GM19455 (cell line): Measurements from ENCODE around the gene KIF1B.
"Not testable (repeated sequence)": the region's sequence is repeated elsewhere in the genome, so short reads cannot be mapped to it uniquely, and the experiment has no call there.

Source experiments
- ATAC-seq: cut with Tn5 transposase; IDR thresholded peaks from one replicate; pipeline ENCODE4 v1.9.1; 2021; ENCODE audit not compliant: unreplicated experiment

Gene KIF1B

DNA sequence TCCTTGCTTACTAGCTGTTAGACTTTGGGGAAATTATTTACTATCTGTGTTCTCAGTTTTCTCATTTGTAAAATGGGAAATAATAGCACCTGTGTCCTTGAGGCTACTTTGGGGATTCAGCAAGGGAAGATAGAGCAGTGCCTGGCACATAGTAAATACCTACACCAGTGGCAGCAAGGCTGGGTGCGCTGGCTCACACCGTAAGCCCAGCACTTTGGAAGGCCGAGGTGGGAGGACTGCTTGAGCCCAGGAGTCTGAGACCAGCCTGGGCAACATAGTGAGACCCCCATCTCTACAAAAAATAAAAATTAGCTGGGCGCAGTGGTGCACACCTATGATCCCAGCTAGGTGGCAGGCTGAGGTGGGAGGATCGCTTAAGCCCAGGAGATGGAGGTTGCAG lies 211.3 kb downstream of the KIF1B start:
- no peak for ATAC-seq

- ATAC-seq: no peak
Observed at GRCh38 chr1:10424034-10424433, 213.7 kb downstream of the KIF1B start.

DNA sequence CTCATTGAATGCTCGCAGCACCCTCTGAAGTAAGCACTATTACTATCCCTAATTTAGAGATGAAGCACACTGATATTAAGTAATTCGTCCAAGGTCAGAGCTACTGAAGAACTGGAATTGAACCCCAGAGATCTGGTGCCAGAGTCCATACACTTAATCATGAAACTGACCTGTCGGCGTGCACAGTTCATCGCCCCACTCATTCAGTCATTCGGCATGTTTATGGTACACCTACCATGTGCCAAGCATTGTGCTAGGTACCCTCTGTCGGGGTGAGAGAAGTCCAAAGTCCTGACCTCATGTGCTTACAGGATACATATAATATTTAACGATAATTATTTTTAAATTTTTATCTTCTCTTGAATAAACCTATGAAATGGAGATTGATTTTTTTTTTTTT lies 214.3 kb downstream of the KIF1B start:
- no peak for ATAC-seq

- ATAC-seq: not testable (repeated sequence)
Observed at GRCh38 chr1:10425826-10426534, 215.6 kb downstream of the KIF1B start.

- not testable (repeated sequence) for ATAC-seq
Observed at GRCh38 chr1:10426535-10426848, 216.1 kb downstream of the KIF1B start.

DNA sequence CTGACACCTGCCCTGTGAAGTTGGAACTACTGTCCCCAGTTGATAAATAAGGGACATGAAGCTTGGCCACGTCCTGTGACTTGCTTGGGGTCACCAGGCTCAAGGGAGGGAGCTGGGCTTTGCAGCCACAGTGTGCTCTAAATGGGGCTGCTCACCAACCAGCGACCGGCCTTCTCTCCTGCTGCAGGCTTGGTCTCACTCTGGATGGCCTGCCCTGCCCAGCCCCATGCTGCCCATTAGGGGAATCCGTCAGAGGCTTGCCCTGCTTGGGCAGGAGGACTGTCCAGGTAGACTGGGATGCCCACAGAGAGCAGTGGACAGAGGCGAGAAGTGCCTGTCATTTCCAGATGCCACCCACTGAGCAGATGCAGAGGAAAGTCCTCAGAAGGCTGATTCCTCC lies 218.6 kb downstream of the KIF1B start:
- no peak for ATAC-seq

DNA sequence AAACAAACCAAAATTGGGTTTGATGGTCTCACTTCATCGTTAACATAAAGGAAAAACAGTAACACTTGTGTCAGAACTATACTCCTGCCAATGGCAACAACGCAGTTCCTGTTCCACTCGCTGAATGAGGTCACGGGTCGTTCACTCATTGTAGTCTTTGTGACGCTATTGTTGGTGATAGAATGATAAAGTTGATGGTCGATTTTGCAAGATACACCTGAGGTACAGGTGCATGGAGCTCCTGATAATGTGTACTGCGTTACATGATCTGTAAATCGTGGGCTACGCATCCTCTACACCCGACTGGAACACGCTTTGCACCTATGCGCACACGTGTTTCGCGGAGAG lies 219.5 kb downstream of the KIF1B start:
- ATAC-seq: peak; percentile 17

DNA sequence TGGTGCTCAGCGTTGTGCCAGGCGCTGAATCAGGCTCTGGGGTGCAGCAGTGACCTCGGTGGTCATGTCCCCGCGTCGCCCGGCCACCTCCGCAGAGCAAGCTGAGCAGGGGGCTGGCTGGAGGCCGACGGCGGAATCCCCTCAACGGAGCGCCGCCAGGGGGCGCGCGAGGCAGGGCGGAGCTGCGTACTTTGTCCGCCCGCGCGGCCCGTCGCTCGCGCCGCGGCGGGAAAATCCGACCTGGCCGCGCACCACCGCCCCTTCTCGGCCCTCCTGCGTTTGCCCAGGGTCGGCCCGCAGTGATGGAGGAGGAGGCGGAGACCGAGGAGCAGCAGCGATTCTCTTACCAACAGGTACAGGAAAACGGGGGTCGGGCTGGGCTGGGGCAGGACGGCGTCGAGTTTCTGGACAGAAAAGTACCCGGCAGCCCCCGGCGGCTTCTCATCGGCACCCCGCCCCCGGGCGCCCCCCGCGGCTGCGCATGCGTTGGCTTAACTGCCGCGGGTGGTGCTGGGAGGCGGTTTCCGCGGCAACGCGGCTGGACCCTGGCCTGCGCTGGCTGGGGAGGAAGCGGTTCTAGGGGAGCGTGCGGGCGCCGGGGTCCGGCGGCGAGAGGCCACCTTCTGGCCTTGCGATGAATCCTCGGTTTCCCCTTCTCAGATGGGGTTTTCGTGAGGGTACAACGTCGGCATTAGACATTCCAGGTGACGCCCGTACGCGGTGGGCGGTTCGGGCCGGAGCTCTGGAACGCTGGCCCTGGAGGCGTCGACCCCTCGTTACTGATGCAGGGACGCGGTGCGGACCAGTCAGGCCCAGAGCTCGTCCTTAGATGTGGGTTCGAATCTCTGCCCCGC lies 220.1 kb downstream of the KIF1B start, which contains the start of gene CENPS:
TSS of gene CENPS (plus strand) at position 218 of the 854 bp plus-strand sequence. CDS start at position 303, 85 bp downstream.
- peak; percentile 77 for ATAC-seq
